ENCODE measurements around the gene KIF12. TPM values are rescaled to one million over a fixed set of nuclear protein-coding genes. Genes with fewer than 3 reads are reported as not detected.

Gene KIF12
- total and polyA plus RNA-seq, 2 of the 8 experiments (the other 6 are each of a cell fraction or from before 2014, with no cell fraction given) = 2.9 to 3.9 TPM

DNA sequence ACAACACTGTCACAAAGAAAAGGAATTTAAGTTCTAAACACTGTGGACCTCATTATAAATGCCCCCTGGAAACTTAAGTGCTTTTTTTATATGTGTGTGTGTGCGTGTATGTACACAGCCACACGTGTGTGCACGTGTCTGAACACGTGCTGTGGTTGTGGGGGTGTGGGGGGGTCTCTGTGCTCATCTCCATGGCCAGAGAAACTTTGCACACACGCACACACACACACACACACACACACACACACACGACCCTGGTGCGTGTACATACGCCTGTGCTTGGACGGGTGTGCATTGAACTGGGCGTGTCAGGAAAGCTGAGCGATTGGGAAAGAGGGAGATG lies 48.9 kb downstream of the KIF12 start (continued):
- TF ChIP-seq CEBPB (IDR thresholded peaks at IDR 0.05; ENCODE audit: low read depth, low read length) (no peak), SIRT6 (IDR thresholded peaks at IDR 0.05; ENCODE audit: low read length) (no peak), MAFK (IDR thresholded peaks at IDR 0.05; ENCODE audit: low read depth, low read length) (no peak)

Measured in H1 (cell line).